ENCODE measurements around the gene RPN2. TPM values are rescaled to one million over a fixed set of nuclear protein-coding genes. Genes with fewer than 3 reads are reported as not detected.

Gene RPN2
- 185 TPM for total RNA-seq
- long read RNA-seq, transcript RPN2-201 (17 exons, 2,515 nt), result major isoform, 574 of 703 reads
- long read RNA-seq, partial matches to known transcripts, result 46 of 703 reads
- long read RNA-seq, other reads (novel, unspliced or antisense), result 83 of 703 reads

GRCh38 chr20:37178839-37179682, at the start of gene RPN2, which contains the start of gene MROH8:
Gene RPN2, plus strand, starts transcription at chr20:37179330. Its CDS starts 27 bp downstream, at chr20:37179357.
Gene MROH8, minus strand, starts transcription at chr20:37179548.
- peak; percentile 99 for ATAC-seq
- intact Hi-C loops (cut with DNase I), result no loop called here
- H3K9me3 ChIP-seq, result no peaks in the 10 kb centered on the region

GRCh38 chr20:37131486-37131885, 47.6 kb upstream of the RPN2 start:
- H3K27me3 ChIP-seq, result no peaks in the 10 kb centered on the region
- no peak overlapping the region for H3K4me3 ChIP-seq
- DNase-seq (no peak), ATAC-seq (no peak)
- no peaks in the 10 kb centered on the region for H3K4me1 ChIP-seq
- no peak overlapping the region for H3K27ac ChIP-seq
- no peaks in the 10 kb centered on the region for H3K9me3 ChIP-seq
- TF ChIP-seq CTCF (IDR thresholded peaks at IDR 0.05), result no peak
- intact Hi-C loops (cut with DNase I), result no loop called here
- no peaks in the 10 kb centered on the region for H3K36me3 ChIP-seq

More at GRCh38 chr20:37178839-37179682, at the start of gene RPN2, which contains the start of gene MROH8:
- Histone ChIP-seq H3K4me1 (peaks cover 19% of the 10 kb centered on the region), H3K27ac (peak within 1 kb of the TSS; percentile 98), H3K27me3 (no peaks in the 10 kb centered on the region), H3K4me3 (peak within 1 kb of the TSS; percentile 77), H3K36me3 (peaks cover 8% of the 10 kb centered on the region)
- DNase-seq, result peak; percentile 99
- no peak for TF ChIP-seq CTCF (IDR thresholded peaks at IDR 0.05)

- Histone ChIP-seq H3K4me3 (no peak overlapping the region), H3K4me1 (no peaks in the 10 kb centered on the region), H3K27ac (no peak overlapping the region), H3K27me3 (no peaks in the 10 kb centered on the region), H3K36me3 (no peaks in the 10 kb centered on the region), H3K9me3 (no peaks in the 10 kb centered on the region)
- no peak for DNase-seq
- ATAC-seq, result no peak
- TF ChIP-seq CTCF (IDR thresholded peaks at IDR 0.05), result no peak
- intact Hi-C loops (cut with DNase I), result no loop called here
These were observed 45.2 kb upstream of the RPN2 start for GRCh38 chr20:37133952-37134351.

- H3K27me3 ChIP-seq, result no peaks in the 10 kb centered on the region
- intact Hi-C loops (cut with DNase I), result no loop called here
- no peaks in the 10 kb centered on the region for H3K36me3 ChIP-seq
- TF ChIP-seq CTCF (IDR thresholded peaks at IDR 0.05), result no peak
- H3K4me1 ChIP-seq, result no peaks in the 10 kb centered on the region
- H3K27ac ChIP-seq, result no peak overlapping the region
- no peak overlapping the region for H3K4me3 ChIP-seq
- DNase-seq (no peak), ATAC-seq (no peak)
- no peaks in the 10 kb centered on the region for H3K9me3 ChIP-seq
These were observed 41.6 kb upstream of the RPN2 start for GRCh38 chr20:37137547-37137946.

- Histone ChIP-seq H3K36me3 (no peaks in the 10 kb centered on the region), H3K4me3 (no peak overlapping the region), H3K27me3 (no peaks in the 10 kb centered on the region), H3K9me3 (no peaks in the 10 kb centered on the region), H3K27ac (no peak overlapping the region), H3K4me1 (no peaks in the 10 kb centered on the region)
- intact Hi-C loops (cut with DNase I), result no loop called here
- TF ChIP-seq CTCF (IDR thresholded peaks at IDR 0.05), result no peak
- ATAC-seq (no peak), DNase-seq (no peak)
These were observed 36.4 kb upstream of the RPN2 start for GRCh38 chr20:37142708-37143107.
